H1 (cell line): ENCODE data around the gene GULP1. TPM values are rescaled to one million over a fixed set of nuclear protein-coding genes. Genes with fewer than 3 reads are reported as not detected.

Source experiments
- CTCF ChIA-PET: fragments of 300-600 bp; sonication (Branson Sonifier 250); formaldehyde crosslinking; loops from one replicate; lab custom pipeline; 2021; ENCODE audit not compliant: partially characterized antibody; lab: Charles Lee
- POLR2A ChIA-PET: fragments of 300-600 bp; sonication (Branson Sonifier 250); formaldehyde crosslinking; loops from one replicate; lab custom pipeline; 2021; ENCODE audit warnings: inconsistent platforms; ENCODE audit not compliant: partially characterized antibody; lab: Charles Lee
- DNase-seq, 2 experiments: peaks; one replicate each; pipeline versions ENCODE4 v3.0.0 to v3.0.0-alpha.2; 2010 to 2022; ENCODE audit warnings: low spot score in 2 of 2, low read depth in 1 of 2, mixed read lengths in 1 of 2
- FAIRE-seq: peaks from 2 replicates; lab custom pipeline; 2011; peaks lifted over from hg19 to GRCh38; lab: Jason Lieb, UNC
- H2AFZ ChIP-seq: 2 replicates; pipeline ENCODE4 v1.8.1; 2012; ENCODE audit warnings: low read length, inconsistent platforms
- H2AK5ac ChIP-seq: 2 replicates; pipeline ENCODE4 v1.6.1; 2013; ENCODE audit warnings: low read depth, low read length
- H2BK120ac ChIP-seq: replicated peaks from 2 replicates; pipeline ENCODE3; 2013; ENCODE audit warnings: low read depth, low read length, inconsistent platforms
- H2BK12ac ChIP-seq: 2 replicates; pipeline ENCODE4 v1.6.1; 2013; ENCODE audit warnings: low read depth, low read length
- H2BK15ac ChIP-seq: 2 replicates; pipeline ENCODE4 v1.6.1; 2013; ENCODE audit warnings: low read length
- H2BK20ac ChIP-seq: 2 replicates; pipeline ENCODE4 v1.6.1; 2013; ENCODE audit warnings: low read length
- H2BK5ac ChIP-seq: 2 replicates; pipeline ENCODE4 v1.6.1; 2013; ENCODE audit warnings: low read depth, low read length
- H3K14ac ChIP-seq: 2 replicates; pipeline ENCODE4 v1.6.1; 2013; ENCODE audit warnings: inconsistent platforms; ENCODE audit not compliant: insufficient read length
- H3K18ac ChIP-seq: 2 replicates; pipeline ENCODE4 v1.6.1; 2013; ENCODE audit warnings: low read length; ENCODE audit errors: extremely low read depth
- H3K23ac ChIP-seq: 2 replicates; pipeline ENCODE4 v1.6.1; 2013; ENCODE audit warnings: inconsistent platforms; ENCODE audit not compliant: insufficient read length
- H3K23me2 ChIP-seq: 2 replicates; pipeline ENCODE4 v1.6.1; 2013; ENCODE audit warnings: low read depth, low read length
- H3K27ac ChIP-seq: 2 replicates; pipeline ENCODE4 v1.6.1; 2011; ENCODE audit warnings: low read depth, low read length, inconsistent platforms
- H3K27me3 ChIP-seq, 4 experiments: replicated peaks in 1 of 4; 1 replicate in 1 of 4; 2 replicates in 3 of 4; pipeline versions ENCODE4 v1.6.1 to v1.8.1; 2011 to 2013; ENCODE audit warnings: low read length in 3 of 4, mild to moderate bottlenecking in 3 of 4, inconsistent platforms in 2 of 4, mixed read lengths in 2 of 4, moderate library complexity in 1 of 4; ENCODE audit not compliant: control insufficient read depth in 3 of 4, insufficient read depth in 3 of 4; ENCODE audit errors: extremely low read depth in 1 of 4
- H3K36me3 ChIP-seq, 4 experiments: 2 replicates each; pipeline versions ENCODE4 v1.6.1 to v1.8.1; 2011 to 2013; ENCODE audit warnings: mild to moderate bottlenecking in 4 of 4, low read length in 3 of 4, moderate library complexity in 2 of 4, control low read depth in 1 of 4, inconsistent platforms in 1 of 4; ENCODE audit not compliant: insufficient read depth in 4 of 4, control insufficient read depth in 2 of 4
- H3K4ac ChIP-seq: replicated peaks from 2 replicates; pipeline ENCODE3; 2013; ENCODE audit warnings: low read length, low read depth, mixed read lengths, inconsistent platforms; ENCODE audit not compliant: insufficient read length
- H3K4me1 ChIP-seq, 4 experiments: replicated peaks in 1 of 4; 1 replicate in 1 of 4; 2 replicates in 3 of 4; pipeline versions ENCODE4 v1.6.1 to v1.8.1; 2011 to 2013; ENCODE audit warnings: low read length in 3 of 4, inconsistent platforms in 2 of 4, mixed read lengths in 1 of 4; ENCODE audit not compliant: insufficient read depth in 4 of 4, control insufficient read depth in 3 of 4
- H3K4me2 ChIP-seq, 2 experiments: 2 replicates each; pipeline versions ENCODE4 v1.6.1 to v1.8.1; 2011 to 2013; ENCODE audit warnings: low read depth in 2 of 2, low read length in 2 of 2, control low read depth in 1 of 2, inconsistent platforms in 1 of 2, mild to moderate bottlenecking in 1 of 2; ENCODE audit not compliant: insufficient read depth in 1 of 2
- H3K4me3 ChIP-seq, 4 experiments: fragments of 200-600, 300-600 bp in 1 of 4; sonication (generic), shearing (Covaris generic), sonication (Bioruptor Twin) in 1 of 4; 2 replicates each; pipeline versions ENCODE4 v1.5.1 to v1.8.1; 2011 to 2016; ENCODE audit warnings: low read length in 4 of 4, low read depth in 3 of 4, control low read depth in 2 of 4, inconsistent platforms in 2 of 4, mild to moderate bottlenecking in 2 of 4, mixed read lengths in 1 of 4, moderate library complexity in 1 of 4; ENCODE audit not compliant: insufficient read depth in 2 of 4; ENCODE audit errors: extremely low read depth in 1 of 4
- H3K56ac ChIP-seq: replicated peaks from 2 replicates; pipeline ENCODE3; 2013; ENCODE audit warnings: low read depth, mild to moderate bottlenecking, mixed read lengths, low read length, inconsistent platforms; ENCODE audit not compliant: insufficient read length
- H3K79me1 ChIP-seq: 2 replicates; pipeline ENCODE4 v1.6.1; 2013; ENCODE audit warnings: low read depth, low read length, control low read depth
- H3K79me2 ChIP-seq, 2 experiments: 2 replicates each; pipeline versions ENCODE4 v1.6.1 to v1.8.1; 2012 to 2013; ENCODE audit warnings: low read length in 2 of 2, mild to moderate bottlenecking in 2 of 2, inconsistent platforms in 1 of 2; ENCODE audit not compliant: insufficient read depth in 2 of 2, control insufficient read depth in 1 of 2
- H3K9ac ChIP-seq, 4 experiments: replicated peaks in 1 of 4; 1 replicate in 1 of 4; 2 replicates in 3 of 4; pipeline versions ENCODE4 v1.6.1 to v1.8.1; 2011 to 2013; ENCODE audit warnings: low read depth in 3 of 4, low read length in 3 of 4, control low read depth in 2 of 4, mild to moderate bottlenecking in 2 of 4, moderate library complexity in 2 of 4, inconsistent platforms in 1 of 4; ENCODE audit errors: extremely low read depth in 1 of 4
- H3K9me3 ChIP-seq, 2 experiments: 2 replicates each; pipeline versions ENCODE4 v1.6.1 to v1.8.1; 2012 to 2013; ENCODE audit warnings: mild to moderate bottlenecking in 2 of 2, moderate library complexity in 2 of 2, control low read depth in 1 of 2, inconsistent platforms in 1 of 2, low read depth in 1 of 2, low read length in 1 of 2, mixed read lengths in 1 of 2; ENCODE audit not compliant: insufficient read depth in 2 of 2
- H4K20me1 ChIP-seq, 2 experiments: replicated peaks in 1 of 2; 2 replicates each; pipeline versions ENCODE3 to v1.8.1; 2011 to 2013; ENCODE audit warnings: inconsistent platforms in 2 of 2, low read length in 2 of 2, mild to moderate bottlenecking in 1 of 2; ENCODE audit not compliant: insufficient read depth in 2 of 2, control insufficient read depth in 1 of 2
- H4K5ac ChIP-seq: 2 replicates; pipeline ENCODE4 v1.6.1; 2013; ENCODE audit warnings: low read length, low read depth, mixed read lengths, inconsistent platforms; ENCODE audit not compliant: insufficient read length
- H4K8ac ChIP-seq: 2 replicates; pipeline ENCODE4 v1.8.0; 2013; ENCODE audit warnings: mild to moderate bottlenecking, moderate library complexity, low read length, inconsistent platforms; ENCODE audit not compliant: insufficient read depth; ENCODE audit errors: extremely low read depth
- H4K91ac ChIP-seq: replicated peaks from 2 replicates; pipeline ENCODE3; 2013; ENCODE audit warnings: low read length, mixed read lengths, inconsistent platforms; ENCODE audit not compliant: insufficient read length
- CBX5 ChIP-seq: fragments of 300-800, 300-1000 bp; sonication (generic); IDR thresholded peaks from 2 replicates; pipeline ENCODE4 v1.7.1; 2016; ENCODE audit warnings: antibody characterized with exemption, low read length, low read depth
- CEBPB ChIP-seq: IDR thresholded peaks from 2 replicates; pipeline ENCODE4 v1.6.1; 2012; ENCODE audit warnings: low read depth, low read length
- CHD1 ChIP-seq: IDR thresholded peaks from 2 replicates; pipeline ENCODE4 v1.6.1; 2012; ENCODE audit warnings: low read depth, low read length, improper control_type of control experiment
- CREB1 ChIP-seq: IDR thresholded peaks from 2 replicates; pipeline ENCODE4 v1.6.1; 2012; ENCODE audit warnings: inconsistent platforms
- CTCF ChIP-seq, 3 experiments: IDR thresholded peaks; 1 replicate in 2 of 3; 2 replicates in 1 of 3; pipeline versions ENCODE4 v1.5.1 to v1.6.1; 2011; ENCODE audit warnings: low read length in 3 of 3, mild to moderate bottlenecking in 3 of 3, inconsistent platforms in 2 of 3, low read depth in 1 of 3, moderate library complexity in 1 of 3; ENCODE audit not compliant: insufficient read depth in 1 of 3; ENCODE audit errors: control extremely low read depth in 1 of 3
- FOSL1 ChIP-seq: IDR thresholded peaks from 2 replicates; pipeline ENCODE4 v1.6.1; 2011; ENCODE audit warnings: mild to moderate bottlenecking, low read depth, low read length, moderate library complexity; ENCODE audit not compliant: insufficient read depth
- POLR2A ChIP-seq, 2 experiments: IDR thresholded peaks; 1 replicate in 1 of 2; 2 replicates in 1 of 2; pipeline ENCODE4 v1.6.1; 2011; ENCODE audit warnings: low read depth in 2 of 2, low read length in 2 of 2, mild to moderate bottlenecking in 2 of 2; ENCODE audit errors: control extremely low read depth in 1 of 2
- RNF2 ChIP-seq: fragments of 200-900, 300-1000 bp; sonication (generic); IDR thresholded peaks from 2 replicates; pipeline ENCODE4 v1.7.1; 2016; ENCODE audit warnings: borderline replicate concordance, low read depth, mild to moderate bottlenecking, antibody characterized with exemption, low read length; ENCODE audit not compliant: poor library complexity, severe bottlenecking; ENCODE audit errors: missing control alignments
- RXRA ChIP-seq: IDR thresholded peaks from 2 replicates; pipeline ENCODE4 v1.6.1; 2011; ENCODE audit warnings: low read depth, mild to moderate bottlenecking, low read length, moderate library complexity; ENCODE audit not compliant: insufficient read depth
- SIRT6 ChIP-seq: IDR thresholded peaks from one replicate; pipeline ENCODE4 v1.7.1; 2012; ENCODE audit warnings: low read length, inconsistent platforms
- SIX5 ChIP-seq: IDR thresholded peaks from 2 replicates; pipeline ENCODE4 v1.6.1; 2011; ENCODE audit warnings: mild to moderate bottlenecking, low read depth, low read length
- TAF1 ChIP-seq: IDR thresholded peaks from 2 replicates; pipeline ENCODE4 v1.6.1; 2011; ENCODE audit warnings: mild to moderate bottlenecking, low read depth, low read length
- TCF12 ChIP-seq: IDR thresholded peaks from 2 replicates; pipeline ENCODE4 v1.6.1; 2011; ENCODE audit warnings: low read depth, mild to moderate bottlenecking, low read length
- WGBS, 2 experiments: shearing (Covaris generic) in 1 of 2; methylation state at CpG; one replicate each; pipeline versions ENCODE4 v1.1.6 to v1.1.7; 2013 to 2015; ENCODE audit warnings: low lambda C conversion rate in 2 of 2, mixed read lengths in 2 of 2, inconsistent platforms in 1 of 2, low coverage in 1 of 2, missing lambda C conversion rate in 1 of 2; ENCODE audit not compliant: insufficient replicate concordance in 2 of 2, insufficient coverage in 1 of 2, insufficient read length in 1 of 2; ENCODE audit errors: extremely low coverage in 1 of 2, missing lambda C conversion rate in 1 of 2; 5-methylcytosine and 5-hydroxymethylcytosine counted together
- polyA plus RNA-seq, 7 experiments: library from polyadenylated mRNA; depleted of rRNA in 3 of 7; stranded (reverse) in 5 of 7; unstranded in 2 of 7; fragments of >200 nt in 5 of 7; fragments of 200-250 nt in 2 of 7; gene quantifications; 1 replicate in 5 of 7; 2 replicates in 1 of 7; 4 replicates in 1 of 7; pipeline versions ENCODE4 v1.2.1 to v1.2.3, GENCODE V29; 2011 to 2013; ENCODE audit warnings: missing spikeins in 2 of 7, mixed read lengths in 2 of 7
- total RNA-seq: library from RNA; stranded (reverse); fragmentation: NEBNext Ultra II Directional; extraction: Animal tissue kit (Norgen Biotek cat#: 25700); gene quantifications from 2 replicates; pipeline ENCODE4 v1.2.1, GENCODE V29; 2021

The GULP1 gene
- total and polyA plus RNA-seq, 2 of the 8 experiments (the other 6 are each of a cell fraction or from before 2014, with no cell fraction given), result 69.7 to 139 TPM

GRCh38 chr2:188243381-188243780 is 48.3 kb upstream of the GULP1 start:
- H3K36me3 ChIP-seq, result no peaks in the 10 kb centered on the region
- no peak overlapping the region for H4K91ac ChIP-seq
- no peak overlapping the region for H4K8ac ChIP-seq
- H2BK5ac ChIP-seq, result no peak overlapping the region
- no peak overlapping the region for H3K18ac ChIP-seq
- H4K20me1 ChIP-seq, result no peaks in the 10 kb centered on the region
- H3K9me3 ChIP-seq, result peaks cover 3 to 6% of the 10 kb centered on the region in 2 experiments; a peak in 3 of 4 replicates
- no peak overlapping the region for H4K5ac ChIP-seq
- H2BK120ac ChIP-seq, result no peak overlapping the region
- ChIA-PET POLR2A (no interaction called here), CTCF (interaction anchor here (0.9 to 1.0 kb wide), 2 partner anchors 19 to 38 kb away, joined by 3 read pairs; no protein-coding TSS in a partner anchor)
- no peak overlapping the region for H3K4ac ChIP-seq
- no peak overlapping the region for H2AK5ac ChIP-seq
- FAIRE-seq (no peak), DNase-seq (no peak)
- H3K27ac ChIP-seq, result no peak overlapping the region
- no peak overlapping the region for H3K23ac ChIP-seq
- H2BK15ac ChIP-seq, result no peak overlapping the region
- 90% methylated on average over 1 of the region's 1 CpG; no CpG with 5 or more reads in 1 of the 2 experiments for WGBS, 2 experiments
- H2BK12ac ChIP-seq, result no peak overlapping the region
- H3K4me1 ChIP-seq, result peaks cover 0 to 3% (median 0%) of the 10 kb centered on the region in 4 experiments; a peak in 1 of 7 replicates
- H3K9ac ChIP-seq, result no peak overlapping the region
- H3K79me1 ChIP-seq, result no peaks in the 10 kb centered on the region
- H2BK20ac ChIP-seq, result no peak overlapping the region
- no peak overlapping the region for H3K56ac ChIP-seq
- no peak overlapping the region for H3K14ac ChIP-seq
- no peak overlapping the region for H3K4me3 ChIP-seq
- H3K23me2 ChIP-seq, result no peaks in the 10 kb centered on the region
- no peaks in the 10 kb centered on the region for H3K79me2 ChIP-seq
- no peaks in the 10 kb centered on the region for H3K27me3 ChIP-seq
- H3K4me2 ChIP-seq, result no peak overlapping the region
- H2AFZ ChIP-seq, result no peak overlapping the region
- TF ChIP-seq CBX5 (no peak), RNF2 (no peak), FOSL1 (no peak), SIRT6 (no peak), CTCF (IDR thresholded peaks at IDR 0.05; ENCODE audit: control extremely low read depth in 1 of 3, insufficient read depth in 1 of 3, low read depth in 1 of 3, low read length in 3 of 3) (no peak), TAF1 (no peak), SIX5 (no peak), TCF12 (no peak), CHD1 (no peak), CEBPB (no peak), CREB1 (no peak), RXRA (no peak), POLR2A (IDR thresholded peaks at IDR 0.05; ENCODE audit: control extremely low read depth in 1 of 2, low read depth in 2 of 2, low read length in 2 of 2) (no peak)
